Hepatocyte (in vitro differentiated cells): ENCODE data around the gene TEX101. TPM values are rescaled to one million over a fixed set of nuclear protein-coding genes. Genes with fewer than 3 reads are reported as not detected.
"Not testable (repeated sequence)": the region's sequence is repeated elsewhere in the genome, so short reads cannot be mapped to it uniquely, and the experiment has no call there.

Experiments used
- DNase-seq: peaks from one replicate; pipeline ENCODE4 v3.0.0-alpha.2; 2016; ENCODE audit warnings: low spot score
- H2AFZ ChIP-seq: fragments of 200-600 bp; sonication (generic); 2 replicates; pipeline ENCODE4 v1.6.0; 2016; ENCODE audit warnings: antibody characterized with exemption, mild to moderate bottlenecking
- H3K27ac ChIP-seq: fragments of 200-600 bp; sonication (generic); 2 replicates; pipeline ENCODE4 v1.5.1; 2016; ENCODE audit warnings: mild to moderate bottlenecking
- H3K27me3 ChIP-seq: fragments of 200-600 bp; sonication (generic); 2 replicates; pipeline ENCODE4 v1.6.1; 2016
- H3K36me3 ChIP-seq: fragments of 200-600 bp; sonication (generic); replicated peaks from 2 replicates; pipeline ENCODE4 v1.5.1; 2016; ENCODE audit warnings: low read depth; ENCODE audit not compliant: insufficient read depth
- H3K4me1 ChIP-seq: fragments of 200-600 bp; sonication (generic); 2 replicates; pipeline ENCODE4 v1.5.1; 2016; ENCODE audit warnings: mild to moderate bottlenecking, moderate library complexity; ENCODE audit not compliant: insufficient read depth
- H3K4me2 ChIP-seq: fragments of 200-600 bp; sonication (generic); 2 replicates; pipeline ENCODE4 v1.6.0; 2016
- H3K4me3 ChIP-seq: fragments of 200-600 bp; sonication (generic); 2 replicates; pipeline ENCODE4 v1.5.1; 2016; ENCODE audit warnings: mild to moderate bottlenecking
- H3K79me2 ChIP-seq: fragments of 200-600 bp; sonication (generic); 2 replicates; pipeline ENCODE4 v1.6.0; 2017; ENCODE audit warnings: mild to moderate bottlenecking
- H3K9me2 ChIP-seq: fragments of 200-600 bp; sonication (generic); replicated peaks from 2 replicates; pipeline ENCODE4 v1.6.0; 2017; ENCODE audit warnings: mild to moderate bottlenecking; ENCODE audit not compliant: insufficient read depth
- H3K9me3 ChIP-seq: fragments of 200-600 bp; sonication (generic); 2 replicates; pipeline ENCODE4 v1.5.1; 2016; ENCODE audit warnings: low read depth, mild to moderate bottlenecking
- H4K20me1 ChIP-seq: fragments of 200-600 bp; sonication (generic); 2 replicates; pipeline ENCODE4 v1.6.0; 2016; ENCODE audit warnings: mild to moderate bottlenecking; ENCODE audit not compliant: insufficient read depth, poor library complexity, severe bottlenecking
- EZH2 ChIP-seq: fragments of 200-600 bp; sonication (generic); IDR thresholded peaks from 2 replicates; pipeline ENCODE4 v1.6.1; 2016; ENCODE audit warnings: antibody characterized with exemption, mild to moderate bottlenecking, borderline replicate concordance
- EZH2phosphoT487 ChIP-seq: fragments of 200-600 bp; sonication (generic); IDR thresholded peaks from one replicate; pipeline ENCODE4 v1.6.1; 2018; ENCODE audit warnings: antibody characterized with exemption, mild to moderate bottlenecking, low read depth, moderate library complexity; ENCODE audit not compliant: unreplicated experiment, severe bottlenecking
- WGBS: methylation state at CpG from one replicate; pipeline ENCODE4 v1.1.6; 2016; ENCODE audit warnings: low lambda C conversion rate; ENCODE audit errors: missing lambda C conversion rate; 5-methylcytosine and 5-hydroxymethylcytosine counted together
- polyA plus RNA-seq: library from polyadenylated mRNA; unstranded; fragments of >200 nt; fragmentation: Nextera tagmentation; extraction: Ambion mirVana; gene quantifications from 2 replicates; pipeline ENCODE4 v1.2.1, GENCODE V29; 2016
- total RNA-seq: library from RNA; depleted of rRNA; stranded (reverse); fragments of >200 nt; gene quantifications from 2 replicates; pipeline ENCODE4 v1.2.3, GENCODE V29; 2014
- TF ChIP-seq, protein P1 (sequence below): fragments of 200-600 bp; sonication (generic); IDR thresholded peaks from 2 replicates; pipeline ENCODE4 v1.5.1; 2016; ENCODE audit warnings: antibody characterized with exemption, mild to moderate bottlenecking; ENCODE audit not compliant: poor library complexity

The TEX101 gene
- total RNA-seq: not detected in 2 replicates
- not detected in 2 replicates for polyA plus RNA-seq

GRCh38 chr19:43414554-43414953 is at the start of gene TEX101:
TEX101 (plus strand) TSS chr19:43414890; CDS start chr19:43415920, 1,030 bp downstream.
- Histone ChIP-seq H3K27ac (no peak within 1 kb of the TSS), H3K27me3 (no peaks in the 10 kb centered on the region), H3K9me3 (no peaks in the 10 kb centered on the region), H2AFZ (no peak within 1 kb of the TSS), H3K79me2 (no peaks in the 10 kb centered on the region), H3K4me2 (no peak within 1 kb of the TSS), H3K9me2 (no peaks in the 10 kb centered on the region), H3K4me1 (no peaks in the 10 kb centered on the region), H4K20me1 (no peaks in the 10 kb centered on the region), H3K36me3 (no peaks in the 10 kb centered on the region), H3K4me3 (no peak within 1 kb of the TSS)
- 98% methylated on average over 21 of the region's 21 CpGs for WGBS
- TF ChIP-seq EZH2phosphoT487 (no peak), EZH2 (no peak)
- TF ChIP-seq, protein P1, sequence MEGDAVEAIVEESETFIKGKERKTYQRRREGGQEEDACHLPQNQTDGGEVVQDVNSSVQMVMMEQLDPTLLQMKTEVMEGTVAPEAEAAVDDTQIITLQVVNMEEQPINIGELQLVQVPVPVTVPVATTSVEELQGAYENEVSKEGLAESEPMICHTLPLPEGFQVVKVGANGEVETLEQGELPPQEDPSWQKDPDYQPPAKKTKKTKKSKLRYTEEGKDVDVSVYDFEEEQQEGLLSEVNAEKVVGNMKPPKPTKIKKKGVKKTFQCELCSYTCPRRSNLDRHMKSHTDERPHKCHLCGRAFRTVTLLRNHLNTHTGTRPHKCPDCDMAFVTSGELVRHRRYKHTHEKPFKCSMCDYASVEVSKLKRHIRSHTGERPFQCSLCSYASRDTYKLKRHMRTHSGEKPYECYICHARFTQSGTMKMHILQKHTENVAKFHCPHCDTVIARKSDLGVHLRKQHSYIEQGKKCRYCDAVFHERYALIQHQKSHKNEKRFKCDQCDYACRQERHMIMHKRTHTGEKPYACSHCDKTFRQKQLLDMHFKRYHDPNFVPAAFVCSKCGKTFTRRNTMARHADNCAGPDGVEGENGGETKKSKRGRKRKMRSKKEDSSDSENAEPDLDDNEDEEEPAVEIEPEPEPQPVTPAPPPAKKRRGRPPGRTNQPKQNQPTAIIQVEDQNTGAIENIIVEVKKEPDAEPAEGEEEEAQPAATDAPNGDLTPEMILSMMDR: no peak
- no peak for DNase-seq

- not testable (repeated sequence) for H3K79me2 ChIP-seq, H3K27me3 ChIP-seq, DNase-seq, H3K4me1 ChIP-seq, H3K27ac ChIP-seq, H4K20me1 ChIP-seq, H3K9me2 ChIP-seq, H2AFZ ChIP-seq, H3K9me3 ChIP-seq, H3K4me3 ChIP-seq, H3K36me3 ChIP-seq, H3K4me2 ChIP-seq
- 94% methylated on average over 5 of the region's 9 CpGs for WGBS
Measured at GRCh38 chr19:43365677-43366076, 49.0 kb upstream of the TEX101 start.

DNA sequence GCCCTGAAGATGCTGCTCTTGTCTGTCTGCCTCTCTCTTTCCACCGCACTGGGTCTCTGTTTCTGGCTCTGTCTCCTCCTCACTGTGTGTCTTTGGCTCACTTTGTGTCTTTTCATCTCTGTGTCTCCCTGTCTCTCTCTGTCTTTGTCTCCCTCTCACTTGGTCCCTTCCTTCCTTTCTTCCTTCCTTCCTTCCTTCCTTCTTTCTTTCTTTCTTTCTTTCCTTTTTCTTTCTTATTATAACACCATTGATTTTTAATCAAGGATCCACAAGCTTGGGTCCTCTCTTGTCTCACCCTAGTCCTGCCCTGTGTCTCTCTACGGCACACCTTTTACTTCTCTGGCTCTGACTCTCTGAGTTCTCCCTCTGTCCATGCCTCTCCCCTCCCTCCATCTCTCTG is 46.9 kb upstream of the TEX101 start:
- Histone ChIP-seq H3K4me3 (no peak overlapping the region), H3K4me2 (no peak overlapping the region), H3K9me3 (no peaks in the 10 kb centered on the region), H4K20me1 (no peaks in the 10 kb centered on the region), H2AFZ (no peak overlapping the region), H3K36me3 (no peaks in the 10 kb centered on the region), H3K4me1 (no peaks in the 10 kb centered on the region), H3K9me2 (no peaks in the 10 kb centered on the region), H3K27me3 (peaks cover 5% of the 10 kb centered on the region), H3K27ac (no peak overlapping the region), H3K79me2 (no peaks in the 10 kb centered on the region)
- WGBS: 81% methylated on average over 2 of the region's 2 CpGs
- no peak for DNase-seq
- TF ChIP-seq EZH2: no peak
- TF ChIP-seq, protein P1: no peak
- no peak for TF ChIP-seq EZH2phosphoT487

- H3K4me1 ChIP-seq, H3K9me2 ChIP-seq, H3K4me2 ChIP-seq, H3K79me2 ChIP-seq, H3K27me3 ChIP-seq, DNase-seq, H4K20me1 ChIP-seq, H3K36me3 ChIP-seq, H3K27ac ChIP-seq, H3K4me3 ChIP-seq, H3K9me3 ChIP-seq, H2AFZ ChIP-seq: not testable (repeated sequence)
- WGBS: 55% methylated on average over 5 of the region's 9 CpGs
Measured at GRCh38 chr19:43368897-43369296, 45.8 kb upstream of the TEX101 start.

- Histone ChIP-seq H3K27ac (no peak overlapping the region), H3K36me3 (no peaks in the 10 kb centered on the region), H2AFZ (no peak overlapping the region), H3K9me2 (no peaks in the 10 kb centered on the region), H3K79me2 (no peaks in the 10 kb centered on the region), H3K4me1 (no peaks in the 10 kb centered on the region), H3K9me3 (no peaks in the 10 kb centered on the region), H3K27me3 (peaks cover 5% of the 10 kb centered on the region), H3K4me2 (no peak overlapping the region), H4K20me1 (no peaks in the 10 kb centered on the region), H3K4me3 (no peak overlapping the region)
- TF ChIP-seq EZH2phosphoT487 (no peak), EZH2 (no peak)
- TF ChIP-seq, protein P1: no peak
- DNase-seq: no peak
- WGBS: 78% methylated on average over 8 of the region's 8 CpGs
Measured at GRCh38 chr19:43371909-43372308, 42.8 kb upstream of the TEX101 start.
